Measurements from ENCODE around the gene TDP1.

- TF ChIP-seq CTCF (IDR thresholded peaks at IDR 0.05): no peak
- TF ChIP-seq POLR2A (IDR thresholded peaks at IDR 0.05): no peak
Observed at GRCh38 chr14:89986462-89987160, 30.9 kb downstream of the TDP1 start.
